Ovary (tissue), 9 donors: ENCODE data around the gene WNK2. TPM values are rescaled to one million over a fixed set of nuclear protein-coding genes. Genes with fewer than 3 reads are reported as not detected.

Source experiments
- DNase-seq, 5 donors: peaks; one replicate each; pipeline ENCODE4 v3.0.0-alpha.2; 2019 to 2020
- H3K27ac ChIP-seq, 2 donors: fragments of 200-600 bp; one replicate each; pipeline versions ENCODE4 v1.5.1 to v1.8.0; 2019 to 2022
- H3K27me3 ChIP-seq: fragments of 200-600 bp; one replicate; pipeline ENCODE4 v1.8.0; 2022
- H3K36me3 ChIP-seq: fragments of 200-600 bp; sonication (generic); one replicate; pipeline ENCODE4 v1.5.1; 2019
- H3K4me1 ChIP-seq: one replicate; pipeline ENCODE4 v1.8.1; 2013; ENCODE audit warnings: mild to moderate bottlenecking, moderate library complexity; ENCODE audit not compliant: insufficient read depth
- H3K4me3 ChIP-seq: fragments of 200-600 bp; sonication (generic); one replicate; pipeline ENCODE4 v1.5.1; 2017
- H3K9me3 ChIP-seq, 2 donors: fragments of 200-600 bp in 1 of 2; sonication (generic) in 1 of 2; one replicate each; pipeline versions ENCODE4 v1.5.1 to v1.8.1; 2013 to 2019; ENCODE audit warnings: mild to moderate bottlenecking in 1 of 2, moderate library complexity in 1 of 2
- EP300 ChIP-seq: sonication (generic); formaldehyde crosslinking; IDR thresholded peaks from one replicate; pipeline ENCODE4 v1.6.1; 2017; ENCODE audit warnings: antibody characterized with exemption
- POLR2A ChIP-seq: fragments of 450-650 bp; IDR thresholded peaks from one replicate; pipeline ENCODE4 v1.6.1; 2017; ENCODE audit warnings: antibody characterized with exemption, mild to moderate bottlenecking, moderate library complexity
- whole genome bisulfite sequencing, 3 donors: extraction: QIAGEN DNeasy Blood & Tissue Kit in 1 of 3; methylation state at CpG; one replicate each; pipeline versions ENCODE4 v1.1.5 to v1.1.7; 2013 to 2017; 5-methylcytosine and 5-hydroxymethylcytosine counted together
- intact Hi-C, 4 donors: fragments of 100-400 bp; cut with DNase I; formaldehyde crosslinking; loops; one replicate each; pipeline versions ENCODE4 v1.11.0 to v1.15.1; 2022 to 2023
- polyA plus RNA-seq, 2 donors: library from polyadenylated mRNA; stranded (reverse); fragments of 200-250 nt in 1 of 2; fragments of 350-450 nt in 1 of 2; fragmentation: Illumina TruSeq in 1 of 2; extraction: RNeasy Lipid Tissue Mini Kit (QIAGEN cat#74804) in 1 of 2; gene quantifications; one replicate each; pipeline ENCODE4 v1.2.3, GENCODE V29; 2013 to 2014
- total RNA-seq, 7 donors: library from RNA; depleted of rRNA in 2 of 7; stranded (reverse); fragments of >200 nt in 2 of 7; fragmentation: NEBNext Ultra II Directional in 3 of 7; extraction: Animal tissue kit (Norgen Biotek cat#: 25700) in 3 of 7; gene quantifications; one replicate each; pipeline versions ENCODE4 v1.1.0 to v1.2.4, GENCODE V29; 2016 to 2023
- TF ChIP-seq, protein P1 (sequence below), 3 donors: fragments of 450-650 bp in 2 of 3; fragments of 200-600 bp in 1 of 3; IDR thresholded peaks; one replicate each; pipeline versions ENCODE4 v1.5.1 to v1.8.0; 2016 to 2022; ENCODE audit warnings: antibody characterized with exemption in 3 of 3, mild to moderate bottlenecking in 1 of 3
- donor health status: DM: no; HTN: no; CAD: no; lungs with moderate emphysema.
- donor health status: DM: no; HTN: no; CAD: no.
- donor health status: Bipolar disorder and iron deficiency.
- donor health status: DM: yes; HTN: yes; CAD: no.
- donor health status: DM: no; HTN: no; CAD: no.
- donor health status: DM: yes; HTN: yes; CAD: no.

Gene WNK2
- total and polyA plus RNA-seq, 9 donors, result 0.53 to 24.7 (median 4.4) TPM

DNA sequence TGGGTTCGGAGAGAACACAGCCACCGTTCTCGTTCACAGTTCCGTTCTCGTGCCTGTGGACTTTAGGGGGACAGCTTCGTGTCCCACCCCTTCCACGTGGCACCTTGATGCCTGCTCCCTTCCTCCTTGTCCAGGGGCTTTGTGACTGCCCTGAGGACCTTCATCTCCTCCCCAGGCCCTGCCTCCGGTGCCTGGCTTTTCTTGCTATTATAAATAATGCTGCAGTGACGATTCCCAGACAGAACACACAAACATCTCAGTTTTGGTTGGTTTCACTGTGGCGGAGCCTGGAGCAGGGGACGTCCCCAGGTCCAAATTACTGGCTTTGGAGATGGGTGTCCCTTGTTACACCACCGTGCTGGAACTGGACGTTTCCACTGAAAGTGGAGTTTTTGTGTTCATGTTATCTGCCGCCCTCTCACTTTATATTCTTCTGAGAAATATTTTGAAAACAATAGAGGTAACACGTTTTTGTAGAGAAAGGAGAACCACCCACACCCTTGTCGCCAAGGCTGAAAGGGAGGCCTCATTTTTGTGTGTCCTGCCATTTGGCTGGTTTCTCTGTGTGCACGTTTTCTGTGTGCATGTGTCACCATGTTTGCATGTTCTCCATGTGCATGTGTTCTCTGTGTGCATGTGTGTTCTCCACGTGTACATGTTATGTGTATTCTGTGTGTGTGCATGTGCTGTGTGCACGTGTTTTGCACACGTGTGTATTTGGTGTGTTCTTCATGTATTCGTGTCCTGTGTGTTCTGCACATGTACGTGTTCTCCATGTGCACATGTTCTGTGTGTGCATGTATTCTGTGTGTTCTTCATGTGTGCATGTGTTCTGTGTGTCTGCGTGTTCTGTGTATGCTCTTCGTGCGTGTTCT is 24.2 kb downstream of the WNK2 start:
- Histone ChIP-seq H3K9me3 (no peaks in the 10 kb centered on the region), H3K36me3 (no peaks in the 10 kb centered on the region), H3K27me3 (no peaks in the 10 kb centered on the region), H3K4me3 (no peak overlapping the region), H3K27ac (no peak overlapping the region), H3K4me1 (peaks cover 5% of the 10 kb centered on the region)
- TF ChIP-seq, protein P1, sequence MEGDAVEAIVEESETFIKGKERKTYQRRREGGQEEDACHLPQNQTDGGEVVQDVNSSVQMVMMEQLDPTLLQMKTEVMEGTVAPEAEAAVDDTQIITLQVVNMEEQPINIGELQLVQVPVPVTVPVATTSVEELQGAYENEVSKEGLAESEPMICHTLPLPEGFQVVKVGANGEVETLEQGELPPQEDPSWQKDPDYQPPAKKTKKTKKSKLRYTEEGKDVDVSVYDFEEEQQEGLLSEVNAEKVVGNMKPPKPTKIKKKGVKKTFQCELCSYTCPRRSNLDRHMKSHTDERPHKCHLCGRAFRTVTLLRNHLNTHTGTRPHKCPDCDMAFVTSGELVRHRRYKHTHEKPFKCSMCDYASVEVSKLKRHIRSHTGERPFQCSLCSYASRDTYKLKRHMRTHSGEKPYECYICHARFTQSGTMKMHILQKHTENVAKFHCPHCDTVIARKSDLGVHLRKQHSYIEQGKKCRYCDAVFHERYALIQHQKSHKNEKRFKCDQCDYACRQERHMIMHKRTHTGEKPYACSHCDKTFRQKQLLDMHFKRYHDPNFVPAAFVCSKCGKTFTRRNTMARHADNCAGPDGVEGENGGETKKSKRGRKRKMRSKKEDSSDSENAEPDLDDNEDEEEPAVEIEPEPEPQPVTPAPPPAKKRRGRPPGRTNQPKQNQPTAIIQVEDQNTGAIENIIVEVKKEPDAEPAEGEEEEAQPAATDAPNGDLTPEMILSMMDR (IDR thresholded peaks at IDR 0.05), result no peak
- no peak for TF ChIP-seq POLR2A
- WGBS, 3 donors, result 32% methylated on average over 25 of the region's 25 CpGs
- intact Hi-C loops, result no loop called here
- DNase-seq, result no peak

DNA sequence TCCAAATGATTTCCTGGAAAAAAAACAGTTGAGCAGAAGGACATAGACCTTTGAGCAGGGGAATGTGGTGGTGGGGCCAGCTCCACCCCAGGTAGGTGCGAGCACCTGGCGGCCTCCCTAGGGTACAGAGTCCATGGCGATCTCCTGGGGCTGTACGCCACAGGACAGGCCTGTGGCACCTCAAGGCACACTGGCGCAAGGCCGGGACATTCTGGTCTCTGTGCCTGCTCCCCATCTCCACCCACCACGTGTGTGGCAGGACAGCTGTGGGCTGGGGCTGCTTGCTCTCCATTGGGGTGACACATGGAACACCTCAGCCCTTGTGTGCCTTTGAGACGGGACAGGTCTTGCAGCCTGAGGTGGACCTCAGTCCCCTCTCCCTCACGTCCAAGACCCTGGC is 25.2 kb downstream of the WNK2 start:
- H3K27me3 ChIP-seq, result no peaks in the 10 kb centered on the region
- WGBS, 3 donors, result 91 to 93% (median 91%) methylated on average over 9 of the region's 9 CpGs
- no peaks in the 10 kb centered on the region for H3K9me3 ChIP-seq
- no peak for DNase-seq
- intact Hi-C loops, result no loop called here
- no peaks in the 10 kb centered on the region for H3K36me3 ChIP-seq
- H3K4me3 ChIP-seq, result no peak overlapping the region
- TF ChIP-seq EP300 (no peak), POLR2A (no peak)
- TF ChIP-seq, protein P1 (IDR thresholded peaks at IDR 0.05), result no peak
- H3K4me1 ChIP-seq, result peaks cover 5% of the 10 kb centered on the region
- no peak overlapping the region for H3K27ac ChIP-seq

DNA sequence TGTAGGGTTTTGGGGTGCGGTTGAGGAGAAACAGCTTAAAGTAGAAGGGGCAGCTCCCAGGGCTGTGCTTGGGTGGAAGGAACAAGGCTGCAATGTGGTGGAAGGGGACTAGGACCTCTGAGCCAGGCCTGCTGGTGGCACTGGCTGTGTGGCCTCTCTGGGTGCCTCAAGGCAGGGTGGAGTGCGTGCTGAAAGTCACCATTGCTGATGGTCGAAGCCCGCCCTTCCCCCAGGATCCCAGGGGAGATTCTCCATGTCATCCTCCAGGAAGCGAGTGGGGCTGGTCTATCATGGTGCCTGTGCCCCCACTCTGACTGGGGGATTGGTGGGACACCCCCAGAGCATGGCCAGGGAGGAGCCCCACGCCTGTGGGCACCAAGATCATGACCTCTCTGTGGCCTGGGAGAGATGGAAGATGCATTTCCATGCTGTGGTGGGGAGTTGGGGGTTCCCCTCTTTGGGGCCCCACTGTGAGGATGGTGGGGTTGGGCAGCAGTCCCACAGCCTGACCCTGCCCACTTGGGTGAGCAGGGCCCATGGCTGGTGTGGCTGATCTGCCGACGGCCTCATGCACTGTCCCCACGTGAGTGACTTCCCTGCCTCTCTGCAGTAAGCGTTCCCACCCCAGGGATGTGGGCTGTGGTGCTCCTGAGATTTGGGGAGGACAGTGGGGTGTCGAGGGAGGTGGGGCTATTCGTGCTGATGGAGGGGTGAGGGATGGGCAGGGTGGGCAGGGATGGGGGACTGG is 25.8 kb downstream of the WNK2 start:
- TF ChIP-seq, protein P1 (IDR thresholded peaks at IDR 0.05), result no peak
- TF ChIP-seq EP300 (no peak), POLR2A (no peak)
- intact Hi-C loops, result no loop called here
- DNase-seq, result no peak
- Histone ChIP-seq H3K4me1 (peaks cover 5% of the 10 kb centered on the region), H3K4me3 (no peak overlapping the region), H3K27ac (no peak overlapping the region), H3K9me3 (no peaks in the 10 kb centered on the region), H3K36me3 (no peaks in the 10 kb centered on the region), H3K27me3 (no peaks in the 10 kb centered on the region)
- 86% methylated on average over 12 of the region's 12 CpGs for WGBS, 3 donors

DNA sequence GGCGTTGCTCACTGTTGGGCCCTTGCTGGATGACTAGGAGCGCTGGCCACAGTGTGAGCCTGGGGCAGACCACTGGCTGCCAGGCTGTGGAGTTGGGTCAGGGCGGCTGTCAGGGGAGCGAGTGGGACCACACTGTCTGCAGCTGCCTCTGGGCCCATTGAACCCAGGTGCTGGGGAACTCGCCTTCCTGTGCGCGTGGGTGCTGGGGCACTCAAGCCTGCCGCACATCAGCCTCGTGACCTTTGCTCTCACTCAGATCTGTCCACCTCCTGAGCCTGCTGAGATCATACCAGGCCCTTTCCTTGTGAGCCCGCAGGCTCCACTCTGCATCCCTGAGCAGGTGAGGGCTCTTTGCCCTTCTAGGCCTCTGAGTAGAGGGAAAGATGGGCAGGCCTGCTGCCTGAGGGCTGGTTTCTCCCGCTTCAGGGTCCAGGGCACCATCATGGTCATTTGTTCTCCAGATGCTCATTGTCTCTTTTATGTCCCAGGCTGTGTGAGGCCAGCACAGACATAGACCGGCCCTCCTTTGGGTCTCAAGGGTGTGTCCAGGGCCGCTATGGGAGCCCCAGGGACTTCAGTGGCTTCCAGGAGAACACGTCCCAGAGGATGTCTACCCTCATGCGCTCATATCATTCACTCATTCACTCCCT is 26.5 kb downstream of the WNK2 start:
- no peak for DNase-seq
- Histone ChIP-seq H3K9me3 (no peaks in the 10 kb centered on the region), H3K36me3 (no peaks in the 10 kb centered on the region), H3K4me1 (peaks cover 5% of the 10 kb centered on the region), H3K4me3 (no peak overlapping the region), H3K27ac (no peak overlapping the region), H3K27me3 (no peaks in the 10 kb centered on the region)
- no peak for TF ChIP-seq POLR2A
- TF ChIP-seq EP300, result no peak
- TF ChIP-seq, protein P1 (IDR thresholded peaks at IDR 0.05), result no peak
- WGBS, 3 donors, result 93 to 97% (median 95%) methylated on average over 15 of the region's 15 CpGs
- intact Hi-C loops, result no loop called here
